Measurements from ENCODE around the gene MGAT4C.

- TF ChIP-seq, protein P1, sequence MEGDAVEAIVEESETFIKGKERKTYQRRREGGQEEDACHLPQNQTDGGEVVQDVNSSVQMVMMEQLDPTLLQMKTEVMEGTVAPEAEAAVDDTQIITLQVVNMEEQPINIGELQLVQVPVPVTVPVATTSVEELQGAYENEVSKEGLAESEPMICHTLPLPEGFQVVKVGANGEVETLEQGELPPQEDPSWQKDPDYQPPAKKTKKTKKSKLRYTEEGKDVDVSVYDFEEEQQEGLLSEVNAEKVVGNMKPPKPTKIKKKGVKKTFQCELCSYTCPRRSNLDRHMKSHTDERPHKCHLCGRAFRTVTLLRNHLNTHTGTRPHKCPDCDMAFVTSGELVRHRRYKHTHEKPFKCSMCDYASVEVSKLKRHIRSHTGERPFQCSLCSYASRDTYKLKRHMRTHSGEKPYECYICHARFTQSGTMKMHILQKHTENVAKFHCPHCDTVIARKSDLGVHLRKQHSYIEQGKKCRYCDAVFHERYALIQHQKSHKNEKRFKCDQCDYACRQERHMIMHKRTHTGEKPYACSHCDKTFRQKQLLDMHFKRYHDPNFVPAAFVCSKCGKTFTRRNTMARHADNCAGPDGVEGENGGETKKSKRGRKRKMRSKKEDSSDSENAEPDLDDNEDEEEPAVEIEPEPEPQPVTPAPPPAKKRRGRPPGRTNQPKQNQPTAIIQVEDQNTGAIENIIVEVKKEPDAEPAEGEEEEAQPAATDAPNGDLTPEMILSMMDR (conservative IDR thresholded peaks at IDR 0.05), result no peak
- no peak for TF ChIP-seq EZH2 (IDR thresholded peaks at IDR 0.05; ENCODE audit: low read depth)
Observed at GRCh38 chr12:85975716-85976115, 280.5 kb downstream of the MGAT4C start.

All from PC-9 (cell line).